Measurements from ENCODE around the gene TBCB.
A peak's percentile ranks its signal among the peaks of the same experiment; 100 is the strongest.

The TBCB gene

GRCh38 chr19:36113894-36114720 is 1.2 kb upstream of the TBCB start (continued):
- TF ChIP-seq KLF9 (tag by site-specific recombination; IDR thresholded peaks at IDR 0.05; ENCODE audit: low read depth) (no peak), ZNF10 (tag by site-specific recombination; IDR thresholded peaks at IDR 0.05) (peak; percentile 95), ZFP41 (tag by site-specific recombination; IDR thresholded peaks at IDR 0.05; ENCODE audit: borderline replicate concordance) (no peak), ZNF157 (tag by site-specific recombination; IDR thresholded peaks at IDR 0.05) (peak; percentile 41), ZNF2 (tag by site-specific recombination; IDR thresholded peaks at IDR 0.05) (peak; percentile 100), ZSCAN16 (tag by site-specific recombination; IDR thresholded peaks at IDR 0.05) (peak; percentile 54; the same call in 1 of the 2 replicates), PRDM10 (tag by site-specific recombination; IDR thresholded peaks at IDR 0.05) (peak; percentile 80; the same call in 1 of the 2 replicates), ZNF138 (tag by site-specific recombination; IDR thresholded peaks at IDR 0.05; ENCODE audit: borderline replicate concordance) (no peak), ZNF585B (tag by site-specific recombination; IDR thresholded peaks at IDR 0.05) (no peak), ZNF560 (tag by site-specific recombination; IDR thresholded peaks at IDR 0.05; ENCODE audit: borderline replicate concordance) (no peak), ZNF623 (tag by site-specific recombination; IDR thresholded peaks at IDR 0.05) (no peak; the same call in 1 of the 2 replicates), ZNF747 (tag by site-specific recombination; IDR thresholded peaks at IDR 0.05) (no peak), ZNF112 (tag by site-specific recombination; IDR thresholded peaks at IDR 0.05) (no peak), ZNF843 (tag by site-specific recombination; IDR thresholded peaks at IDR 0.05) (no peak), ZNF169 (tag by site-specific recombination; IDR thresholded peaks at IDR 0.05) (peak; percentile 58; the same call in 1 of the 2 replicates), ZNF596 (tag by site-specific recombination; IDR thresholded peaks at IDR 0.05) (no peak), ZNF777 (tag by site-specific recombination; IDR thresholded peaks at IDR 0.05; ENCODE audit: borderline replicate concordance) (peak; percentile 93), EGR2 (tag by site-specific recombination; IDR thresholded peaks at IDR 0.05; ENCODE audit: low read depth) (peak; percentile 73; the same call in 1 of the 2 replicates), ZNF280C (tag by site-specific recombination; IDR thresholded peaks at IDR 0.05) (no peak), ZNF174 (tag by site-specific recombination; IDR thresholded peaks at IDR 0.05) (no peak), ZNF18 (tag by site-specific recombination; IDR thresholded peaks at IDR 0.05) (no peak; the same call in 1 of the 2 replicates)
- TF ChIP-seq, protein P1, sequence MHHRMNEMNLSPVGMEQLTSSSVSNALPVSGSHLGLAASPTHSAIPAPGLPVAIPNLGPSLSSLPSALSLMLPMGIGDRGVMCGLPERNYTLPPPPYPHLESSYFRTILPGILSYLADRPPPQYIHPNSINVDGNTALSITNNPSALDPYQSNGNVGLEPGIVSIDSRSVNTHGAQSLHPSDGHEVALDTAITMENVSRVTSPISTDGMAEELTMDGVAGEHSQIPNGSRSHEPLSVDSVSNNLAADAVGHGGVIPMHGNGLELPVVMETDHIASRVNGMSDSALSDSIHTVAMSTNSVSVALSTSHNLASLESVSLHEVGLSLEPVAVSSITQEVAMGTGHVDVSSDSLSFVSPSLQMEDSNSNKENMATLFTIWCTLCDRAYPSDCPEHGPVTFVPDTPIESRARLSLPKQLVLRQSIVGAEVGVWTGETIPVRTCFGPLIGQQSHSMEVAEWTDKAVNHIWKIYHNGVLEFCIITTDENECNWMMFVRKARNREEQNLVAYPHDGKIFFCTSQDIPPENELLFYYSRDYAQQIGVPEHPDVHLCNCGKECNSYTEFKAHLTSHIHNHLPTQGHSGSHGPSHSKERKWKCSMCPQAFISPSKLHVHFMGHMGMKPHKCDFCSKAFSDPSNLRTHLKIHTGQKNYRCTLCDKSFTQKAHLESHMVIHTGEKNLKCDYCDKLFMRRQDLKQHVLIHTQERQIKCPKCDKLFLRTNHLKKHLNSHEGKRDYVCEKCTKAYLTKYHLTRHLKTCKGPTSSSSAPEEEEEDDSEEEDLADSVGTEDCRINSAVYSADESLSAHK (tag by site-specific recombination; IDR thresholded peaks at IDR 0.05), result no peak
- TF ChIP-seq, protein P2, sequence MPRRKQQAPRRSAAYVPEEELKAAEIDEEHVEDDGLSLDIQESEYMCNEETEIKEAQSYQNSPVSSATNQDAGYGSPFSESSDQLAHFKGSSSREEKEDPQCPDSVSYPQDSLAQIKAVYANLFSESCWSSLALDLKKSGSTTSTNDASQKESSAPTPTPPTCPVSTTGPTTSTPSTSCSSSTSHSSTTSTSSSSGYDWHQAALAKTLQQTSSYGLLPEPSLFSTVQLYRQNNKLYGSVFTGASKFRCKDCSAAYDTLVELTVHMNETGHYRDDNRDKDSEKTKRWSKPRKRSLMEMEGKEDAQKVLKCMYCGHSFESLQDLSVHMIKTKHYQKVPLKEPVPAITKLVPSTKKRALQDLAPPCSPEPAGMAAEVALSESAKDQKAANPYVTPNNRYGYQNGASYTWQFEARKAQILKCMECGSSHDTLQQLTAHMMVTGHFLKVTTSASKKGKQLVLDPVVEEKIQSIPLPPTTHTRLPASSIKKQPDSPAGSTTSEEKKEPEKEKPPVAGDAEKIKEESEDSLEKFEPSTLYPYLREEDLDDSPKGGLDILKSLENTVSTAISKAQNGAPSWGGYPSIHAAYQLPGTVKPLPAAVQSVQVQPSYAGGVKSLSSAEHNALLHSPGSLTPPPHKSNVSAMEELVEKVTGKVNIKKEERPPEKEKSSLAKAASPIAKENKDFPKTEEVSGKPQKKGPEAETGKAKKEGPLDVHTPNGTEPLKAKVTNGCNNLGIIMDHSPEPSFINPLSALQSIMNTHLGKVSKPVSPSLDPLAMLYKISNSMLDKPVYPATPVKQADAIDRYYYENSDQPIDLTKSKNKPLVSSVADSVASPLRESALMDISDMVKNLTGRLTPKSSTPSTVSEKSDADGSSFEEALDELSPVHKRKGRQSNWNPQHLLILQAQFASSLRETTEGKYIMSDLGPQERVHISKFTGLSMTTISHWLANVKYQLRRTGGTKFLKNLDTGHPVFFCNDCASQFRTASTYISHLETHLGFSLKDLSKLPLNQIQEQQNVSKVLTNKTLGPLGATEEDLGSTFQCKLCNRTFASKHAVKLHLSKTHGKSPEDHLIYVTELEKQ (tag by site-specific recombination; IDR thresholded peaks at IDR 0.05; ENCODE audit: borderline replicate concordance), result peak; percentile 60
- TF ChIP-seq, protein P3, sequence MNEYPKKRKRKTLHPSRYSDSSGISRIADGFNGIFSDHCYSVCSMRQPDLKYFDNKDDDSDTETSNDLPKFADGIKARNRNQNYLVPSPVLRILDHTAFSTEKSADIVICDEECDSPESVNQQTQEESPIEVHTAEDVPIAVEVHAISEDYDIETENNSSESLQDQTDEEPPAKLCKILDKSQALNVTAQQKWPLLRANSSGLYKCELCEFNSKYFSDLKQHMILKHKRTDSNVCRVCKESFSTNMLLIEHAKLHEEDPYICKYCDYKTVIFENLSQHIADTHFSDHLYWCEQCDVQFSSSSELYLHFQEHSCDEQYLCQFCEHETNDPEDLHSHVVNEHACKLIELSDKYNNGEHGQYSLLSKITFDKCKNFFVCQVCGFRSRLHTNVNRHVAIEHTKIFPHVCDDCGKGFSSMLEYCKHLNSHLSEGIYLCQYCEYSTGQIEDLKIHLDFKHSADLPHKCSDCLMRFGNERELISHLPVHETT (tag by site-specific recombination; IDR thresholded peaks at IDR 0.05), result no peak

Data from HEK293 (cell line).